Stimulated activated CD8-positive, alpha-beta memory T cell treated with anti-CD3 and anti-CD28 coated beads, Interleukin-4, amount 100 ng/mL, for 1 hour (primary cell): ENCODE results near the gene NUDT4B.
"Not testable (repeated sequence)": the region's sequence is repeated elsewhere in the genome, so short reads cannot be mapped to it uniquely, and the experiment has no call there.

Source experiments
- DNase-seq, 2 donors: peaks; one replicate each; pipeline ENCODE4 v3.0.0-alpha.2; 2020; ENCODE audit warnings: low read depth in 2 of 2, low spot score in 1 of 2

NUDT4B gene

GRCh38 chr1:148748563-148749334 is at the start of gene NUDT4B:
NUDT4B (plus strand) TSS chr1:148748774; CDS start chr1:148748953, 179 bp downstream.
- not testable (repeated sequence) for DNase-seq

- not testable (repeated sequence) for DNase-seq
Measured at GRCh38 chr1:148699357-148699756, 49.2 kb upstream of the NUDT4B start.

- DNase-seq, result not testable (repeated sequence)
Measured at GRCh38 chr1:148702242-148702641, 46.3 kb upstream of the NUDT4B start.

- not testable (repeated sequence) for DNase-seq
Measured at GRCh38 chr1:148703973-148704591, 44.5 kb upstream of the NUDT4B start.

- not testable (repeated sequence) for DNase-seq
Measured at GRCh38 chr1:148705316-148705948, 43.1 kb upstream of the NUDT4B start.

GRCh38 chr1:148708779-148709333 is 39.7 kb upstream of the NUDT4B start:
- not testable (repeated sequence) for DNase-seq

- not testable (repeated sequence) for DNase-seq
Measured at GRCh38 chr1:148710772-148711523, 37.6 kb upstream of the NUDT4B start.

- not testable (repeated sequence) for DNase-seq
Measured at GRCh38 chr1:148712353-148712752, 36.2 kb upstream of the NUDT4B start.

- DNase-seq, result not testable (repeated sequence)
Measured at GRCh38 chr1:148715518-148715917, 33.1 kb upstream of the NUDT4B start.

- DNase-seq, result not testable (repeated sequence)
Measured at GRCh38 chr1:148716966-148717520, 31.5 kb upstream of the NUDT4B start.

- DNase-seq, result not testable (repeated sequence)
Measured at GRCh38 chr1:148720918-148721317, 27.7 kb upstream of the NUDT4B start.

- not testable (repeated sequence) for DNase-seq
Measured at GRCh38 chr1:148722758-148723157, 25.8 kb upstream of the NUDT4B start.

GRCh38 chr1:148723515-148723914 is 25.1 kb upstream of the NUDT4B start:
- DNase-seq, result not testable (repeated sequence)

GRCh38 chr1:148724872-148725271 is 23.7 kb upstream of the NUDT4B start:
- DNase-seq, result not testable (repeated sequence)

- not testable (repeated sequence) for DNase-seq
Measured at GRCh38 chr1:148727862-148728261, 20.7 kb upstream of the NUDT4B start.

GRCh38 chr1:148729128-148729527 is 19.4 kb upstream of the NUDT4B start:
- not testable (repeated sequence) for DNase-seq

GRCh38 chr1:148729541-148729940 is 19.0 kb upstream of the NUDT4B start:
- not testable (repeated sequence) for DNase-seq

- not testable (repeated sequence) for DNase-seq
Measured at GRCh38 chr1:148732277-148732676, 16.3 kb upstream of the NUDT4B start.

GRCh38 chr1:148733585-148734310 is 14.8 kb upstream of the NUDT4B start:
- not testable (repeated sequence) for DNase-seq

GRCh38 chr1:148734311-148734662 is 14.3 kb upstream of the NUDT4B start:
- not testable (repeated sequence) for DNase-seq
